ENCODE data around the gene MTHFD2L. TPM values are rescaled to one million over a fixed set of nuclear protein-coding genes. Genes with fewer than 3 reads are reported as not detected.

Gene MTHFD2L
- total RNA-seq, 1 donor from 2014 or later = 21.4 TPM

DNA sequence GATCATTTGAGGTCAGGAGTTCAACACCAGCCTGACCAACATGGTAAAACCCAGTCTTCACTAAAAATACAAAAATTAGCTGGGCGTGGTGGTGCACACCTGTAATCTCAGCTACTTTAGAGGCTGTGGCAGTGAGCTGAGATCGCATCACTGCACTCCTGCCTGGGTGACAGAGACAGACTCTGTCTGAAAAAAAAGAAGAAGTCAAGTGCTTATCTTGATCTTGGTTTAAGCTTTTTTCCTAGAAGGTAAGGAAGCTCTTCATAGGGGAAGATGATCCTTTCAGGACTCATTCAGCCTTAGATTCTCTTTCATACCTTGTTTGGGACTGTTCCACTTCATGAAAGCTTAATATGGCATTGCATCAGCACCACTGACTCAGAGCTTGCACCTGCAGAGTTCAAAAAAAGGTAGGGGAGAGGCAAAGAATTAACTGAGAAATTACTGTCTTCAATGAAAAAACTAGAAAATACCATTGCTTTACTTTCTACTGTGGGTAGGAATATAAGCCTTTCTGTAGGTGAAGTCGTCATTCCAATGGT, 79.6 kb downstream of the MTHFD2L start:
- no peak for DNase-seq (ENCODE audit: low read depth in 2 of 2)

GRCh38 chr4:74244049-74244448, 86.1 kb downstream of the MTHFD2L start:
- DNase-seq (ENCODE audit: low read depth in 2 of 2) = no peak

DNA sequence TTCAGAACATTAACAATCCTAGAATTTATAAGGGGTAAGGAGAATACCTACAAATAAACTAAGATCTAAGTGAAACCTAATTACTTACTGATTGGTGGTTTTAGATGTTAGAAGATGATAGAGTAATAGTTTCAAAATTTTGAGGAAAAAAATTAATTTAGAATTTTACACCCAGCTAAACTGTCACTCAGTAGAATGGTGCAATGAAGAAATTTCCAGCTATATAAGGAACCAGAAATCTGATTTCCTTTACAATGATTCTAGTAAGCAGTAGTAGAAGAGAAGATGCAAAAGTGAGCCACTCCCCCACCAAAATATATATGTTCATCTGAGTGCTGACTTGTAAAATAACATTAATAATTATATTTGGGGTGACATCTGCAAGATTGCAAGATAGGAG, 95.0 kb downstream of the MTHFD2L start:
- no peak for DNase-seq (ENCODE audit: low read depth in 2 of 2)

GRCh38 chr4:74254386-74254785, 96.5 kb downstream of the MTHFD2L start:
- DNase-seq (ENCODE audit: low read depth in 2 of 2) = no peak

- DNase-seq (ENCODE audit: low read depth in 2 of 2) = no peak
Measured at GRCh38 chr4:74255096-74255495, 97.2 kb downstream of the MTHFD2L start.

- DNase-seq (ENCODE audit: low read depth in 2 of 2) = peak in 1 of 2 donors; percentile 80
Measured at GRCh38 chr4:74258963-74259362, 101.0 kb downstream of the MTHFD2L start.

DNA sequence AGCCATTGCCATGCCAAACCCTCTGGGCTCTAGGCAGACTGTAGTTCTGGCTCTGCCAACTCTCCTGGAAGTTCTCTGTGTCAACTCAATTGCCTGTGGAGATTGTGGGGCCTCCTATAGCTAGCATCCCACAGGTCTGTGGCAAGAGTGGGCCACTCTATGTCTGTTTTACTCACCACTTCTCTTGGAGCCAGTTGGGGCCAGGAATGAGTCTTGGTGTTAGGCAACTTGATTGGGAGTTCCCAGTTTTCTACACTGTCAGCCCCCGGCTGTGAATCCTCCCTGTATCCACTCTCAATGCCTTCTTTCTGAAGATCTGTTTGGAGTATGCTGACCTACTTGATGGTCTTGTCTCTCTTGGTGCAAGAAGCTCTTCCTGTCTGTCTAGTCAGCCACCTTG, 102.1 kb downstream of the MTHFD2L start:
- no peak for DNase-seq (ENCODE audit: low read depth in 2 of 2)

DNA sequence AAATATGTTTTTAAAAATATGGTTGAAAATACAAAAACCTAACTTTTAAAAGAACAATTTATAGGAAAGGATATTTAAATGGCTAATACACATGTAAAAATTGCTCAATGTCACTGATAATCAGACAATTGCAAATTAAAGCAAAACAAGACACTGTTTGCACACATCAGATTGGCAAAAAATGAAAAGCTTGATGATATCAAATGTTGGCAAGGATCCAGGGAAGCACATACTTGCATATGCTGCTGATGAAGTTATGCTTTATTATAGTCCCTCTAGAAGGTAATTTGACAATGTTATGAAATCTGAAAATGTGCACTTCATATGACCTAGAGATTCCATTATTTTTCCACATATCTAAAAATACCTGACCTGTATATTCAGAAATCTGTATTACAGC, 104.6 kb downstream of the MTHFD2L start:
- peak; percentile 27 to 33 for DNase-seq (ENCODE audit: low read depth in 2 of 2)

DNA sequence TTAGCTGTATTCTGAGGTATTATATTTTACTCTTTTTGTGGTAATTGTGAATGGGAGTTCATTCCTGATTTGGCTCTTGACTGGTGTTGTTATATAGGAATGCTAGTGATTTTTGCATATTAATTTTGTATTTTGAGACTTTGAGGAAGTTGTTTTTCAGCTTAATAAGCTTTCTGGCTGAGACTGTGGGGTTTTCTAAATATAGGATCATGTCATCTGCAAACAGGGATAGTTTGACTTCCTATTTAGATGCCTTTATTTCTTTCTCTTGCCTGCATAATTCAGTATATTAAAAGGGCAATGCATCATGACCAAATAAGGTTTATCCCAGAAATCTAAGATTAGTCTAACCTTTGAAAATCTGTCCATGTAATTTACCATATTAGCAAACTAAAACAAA, 105.6 kb downstream of the MTHFD2L start:
- DNase-seq (ENCODE audit: low read depth in 2 of 2) = no peak

DNA sequence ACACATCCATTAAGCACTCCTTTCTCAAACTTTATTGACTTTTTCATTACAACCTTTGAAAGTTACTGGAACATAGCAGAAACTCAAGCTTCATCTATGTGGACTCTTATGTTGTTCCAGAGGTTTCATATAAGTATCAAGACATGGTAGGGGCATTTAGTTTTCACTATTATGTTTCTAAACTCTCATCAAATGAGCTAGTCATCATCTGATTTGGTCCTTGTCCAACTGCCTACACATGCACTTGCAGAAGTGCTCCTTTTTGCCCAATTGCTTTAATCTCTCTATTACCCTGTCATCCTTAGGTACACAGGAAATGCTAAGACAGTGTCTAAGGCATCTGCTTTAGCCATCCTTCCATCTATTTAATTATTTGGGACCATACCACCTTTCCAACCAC, 108.2 kb downstream of the MTHFD2L start:
- DNase-seq (ENCODE audit: low read depth in 2 of 2) = no peak

- DNase-seq (ENCODE audit: low read depth in 2 of 2) = peak in 1 of 2 donors; percentile 39
Measured at GRCh38 chr4:74267998-74268606, 110.2 kb downstream of the MTHFD2L start.

DNA sequence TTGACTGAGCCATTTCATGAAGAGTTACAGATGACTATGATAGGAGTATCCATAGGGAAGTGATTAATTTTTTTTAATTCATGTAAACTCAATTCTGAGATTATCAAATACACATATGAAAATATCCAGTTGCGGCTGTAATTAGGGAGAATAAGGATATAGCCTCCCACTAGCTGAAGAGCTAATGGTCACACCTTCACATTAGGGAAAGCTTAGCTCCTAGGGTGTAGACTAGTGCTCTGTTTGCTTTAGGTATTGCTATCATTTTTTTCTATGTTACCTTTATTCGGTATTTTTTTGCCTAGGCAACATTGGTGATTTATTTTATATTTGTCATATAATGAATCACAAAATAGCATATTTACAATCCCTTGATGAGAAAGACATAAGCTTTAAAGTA, 110.7 kb downstream of the MTHFD2L start:
- no peak for DNase-seq (ENCODE audit: low read depth in 2 of 2)

DNA sequence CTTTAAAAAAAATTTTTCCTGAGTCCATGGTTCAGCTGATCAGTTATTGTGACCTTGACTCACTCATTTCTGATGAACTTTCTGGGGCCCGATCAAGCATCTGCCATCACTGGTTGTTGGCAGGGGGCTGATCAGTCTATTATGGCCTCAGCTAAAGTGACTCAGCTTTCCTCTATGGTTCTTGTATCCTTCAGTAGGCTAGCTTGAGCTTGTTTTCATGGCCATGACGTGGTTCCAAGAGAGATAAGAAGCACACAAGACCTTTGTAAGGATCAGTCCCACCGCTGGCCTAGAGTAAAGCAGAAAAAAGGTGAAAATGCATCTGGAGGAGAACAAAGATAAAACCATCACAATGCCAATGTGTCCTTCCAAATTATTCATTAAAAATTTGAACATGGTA, 120.6 kb downstream of the MTHFD2L start:
- DNase-seq (ENCODE audit: low read depth in 2 of 2) = no peak

- no peak for DNase-seq (ENCODE audit: low read depth in 2 of 2)
Measured at GRCh38 chr4:74279716-74280115, 121.8 kb downstream of the MTHFD2L start.

DNA sequence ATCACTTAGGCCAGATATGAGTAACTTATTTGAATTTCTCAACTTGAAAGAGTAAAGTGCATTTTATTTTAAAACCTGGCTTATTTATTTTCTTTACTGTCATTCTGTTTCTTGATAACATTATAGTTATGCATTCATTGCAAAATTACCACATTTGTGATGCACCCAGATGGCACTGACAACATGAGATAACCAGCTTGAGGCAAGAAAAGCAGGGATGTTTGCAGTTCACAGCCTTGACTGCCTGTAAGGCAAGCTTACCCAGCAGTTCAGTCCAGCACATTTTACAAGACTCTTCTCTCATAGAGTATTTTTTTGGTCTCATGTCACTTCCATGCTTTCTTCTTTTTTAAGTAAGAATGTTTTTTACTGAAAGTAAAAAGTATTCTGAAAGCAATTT, 125.0 kb downstream of the MTHFD2L start:
- no peak for DNase-seq (ENCODE audit: low read depth in 2 of 2)

DNA sequence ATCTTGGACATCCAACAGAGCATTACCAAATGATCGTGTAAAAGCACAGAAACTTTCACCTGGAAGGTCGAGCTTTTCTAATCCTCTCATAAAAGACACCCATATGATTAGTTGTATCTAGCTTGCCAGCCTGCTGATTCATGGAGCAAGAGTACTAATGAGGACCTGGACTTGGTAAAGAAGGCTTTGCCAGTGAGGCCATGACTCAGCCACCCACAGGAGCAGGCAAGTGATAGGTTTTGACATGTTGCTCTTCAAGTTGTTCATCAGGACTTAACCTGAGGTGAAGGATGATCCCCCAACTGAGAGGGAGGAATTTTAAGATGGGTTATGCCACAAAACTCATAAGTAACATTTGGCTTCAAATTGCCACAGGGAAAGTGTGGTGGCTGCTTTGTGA, 125.7 kb downstream of the MTHFD2L start:
- DNase-seq (ENCODE audit: low read depth in 2 of 2) = peak in 1 of 2 donors; percentile 66

DNA sequence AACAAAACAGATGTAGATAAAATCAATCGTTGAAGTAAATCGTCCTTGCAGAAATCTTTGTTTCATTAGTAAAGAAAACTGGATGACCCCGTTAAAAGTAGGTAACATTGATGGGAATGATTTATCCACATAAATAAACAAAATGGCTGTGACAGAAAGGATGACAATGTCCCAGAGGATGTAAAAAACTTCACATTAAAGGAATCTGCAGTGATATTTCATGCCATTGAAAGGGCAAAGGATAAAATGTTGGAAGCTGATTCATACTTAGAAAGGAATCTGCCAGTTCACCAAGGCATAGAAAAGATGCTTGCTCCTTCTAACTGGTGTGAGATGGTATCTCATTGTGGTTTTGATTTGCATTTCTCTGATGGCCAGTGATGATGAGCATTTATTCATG, 126.1 kb downstream of the MTHFD2L start:
- peak in 1 of 2 donors; percentile 59 for DNase-seq (ENCODE audit: low read depth in 2 of 2)

- no peak for DNase-seq (ENCODE audit: low read depth in 2 of 2)
Measured at GRCh38 chr4:74287164-74287563, 129.2 kb downstream of the MTHFD2L start.

DNA sequence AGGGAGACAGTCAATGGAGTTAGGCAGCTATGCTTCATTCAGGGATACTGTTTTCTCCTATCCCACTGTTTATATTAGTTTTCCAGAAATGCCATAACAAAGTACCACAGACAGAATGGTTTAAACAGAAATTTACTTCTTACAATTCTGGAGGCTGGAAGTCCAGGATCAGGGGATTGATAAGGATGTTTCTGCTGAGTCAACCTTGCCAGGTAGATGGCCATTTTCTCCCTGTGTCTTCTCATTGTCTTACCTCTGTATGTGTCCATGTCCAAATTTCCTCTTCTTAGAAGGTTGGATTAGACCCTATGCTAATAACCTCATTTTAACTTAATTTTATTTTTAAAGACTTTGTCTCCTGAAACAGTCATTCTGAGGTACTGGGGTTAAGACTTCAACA, 129.9 kb downstream of the MTHFD2L start:
- DNase-seq (ENCODE audit: low read depth in 2 of 2) = no peak

GRCh38 chr4:74291471-74291870, 133.6 kb downstream of the MTHFD2L start:
- DNase-seq (ENCODE audit: low read depth in 2 of 2) = no peak

DNA sequence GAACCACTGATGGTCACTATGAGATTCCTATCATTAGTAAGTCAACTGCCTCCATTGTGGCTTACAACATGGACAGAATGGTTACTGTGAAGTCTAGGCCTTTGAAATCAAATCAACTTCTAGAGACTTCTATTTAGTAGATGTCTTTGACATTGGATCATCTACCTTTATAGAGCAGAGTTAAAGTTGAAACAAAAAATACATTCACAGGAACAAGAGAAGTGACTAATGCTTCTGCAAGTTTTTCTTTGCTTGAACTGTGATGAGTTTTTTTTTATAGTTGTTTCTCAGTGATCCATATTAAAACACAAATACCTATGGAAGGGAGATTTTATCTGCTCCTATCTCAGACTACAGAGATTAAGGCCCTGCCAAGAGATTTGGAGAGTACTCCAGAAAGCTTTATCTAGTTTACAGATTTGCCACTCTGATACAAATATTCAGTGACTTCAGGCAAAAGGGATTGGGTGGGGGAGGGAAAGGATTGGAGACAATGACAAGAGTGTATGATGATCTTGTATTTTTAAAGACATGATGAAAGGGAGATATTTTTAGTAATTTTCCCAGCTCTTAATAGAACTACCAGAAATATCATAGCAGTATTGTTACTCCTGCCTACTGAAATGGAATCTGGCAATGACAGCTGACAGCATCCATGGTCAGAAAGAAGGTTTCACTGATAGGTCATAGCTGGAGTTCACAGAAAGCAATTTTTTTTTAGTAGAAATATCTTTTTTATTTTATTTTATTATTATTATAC, 134.4 kb downstream of the MTHFD2L start:
- no peak for DNase-seq (ENCODE audit: low read depth in 2 of 2)

DNA sequence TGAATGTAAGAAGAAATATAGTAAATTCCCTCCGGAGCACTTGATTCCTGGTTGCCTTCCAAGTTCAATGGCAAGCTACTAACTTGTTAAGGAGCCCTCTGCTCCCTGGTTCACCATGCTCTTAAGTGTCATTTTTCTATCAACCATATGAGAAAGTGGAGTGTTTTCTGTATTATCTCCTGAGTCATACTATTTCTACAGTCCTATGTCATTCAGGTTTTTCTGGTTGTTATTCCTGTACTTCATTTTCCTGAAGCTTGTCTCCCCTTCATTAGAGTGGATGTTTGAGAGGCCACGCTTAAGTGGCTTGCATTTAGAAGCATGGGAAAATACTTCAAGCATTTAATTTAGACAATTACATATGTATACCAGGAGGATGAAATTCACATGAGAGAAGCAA, 135.6 kb downstream of the MTHFD2L start:
- no peak for DNase-seq (ENCODE audit: low read depth in 2 of 2)

- no peak for DNase-seq (ENCODE audit: low read depth in 2 of 2)
Measured at GRCh38 chr4:74294681-74295080, 136.8 kb downstream of the MTHFD2L start.
